ENCODE data around the gene DSN1. TPM values are rescaled to one million over a fixed set of nuclear protein-coding genes. Genes with fewer than 3 reads are reported as not detected.

The DSN1 gene
- total and polyA plus RNA-seq, 9 donors, result 3.3 to 7.0 (median 6.0) TPM

DNA sequence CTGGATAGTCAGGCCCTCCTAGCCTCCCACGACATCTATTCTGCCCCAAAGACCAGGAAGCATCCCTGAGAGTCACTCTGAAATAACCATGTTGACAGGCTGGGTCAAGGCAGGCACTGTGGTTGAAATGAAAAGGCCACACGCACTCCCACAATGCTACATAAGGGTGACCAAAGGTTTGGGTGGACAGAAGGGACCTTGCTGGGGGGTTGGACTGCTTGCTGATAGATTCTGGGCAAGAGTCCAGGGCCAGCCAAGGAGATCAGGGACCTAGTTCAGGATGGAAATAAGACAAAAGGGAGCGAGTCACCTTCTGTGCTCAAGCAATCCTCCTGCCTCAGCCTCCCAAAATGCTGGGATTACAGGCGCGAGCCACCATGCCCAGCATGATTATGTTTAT, 32.5 kb upstream of the DSN1 start:
- 89 to 94% (median 90%) methylated on average over 5 of the region's 5 CpGs for WGBS, 3 donors
- no peak for TF ChIP-seq POLR2A (IDR thresholded peaks at IDR 0.05)
- TF ChIP-seq, protein P1, sequence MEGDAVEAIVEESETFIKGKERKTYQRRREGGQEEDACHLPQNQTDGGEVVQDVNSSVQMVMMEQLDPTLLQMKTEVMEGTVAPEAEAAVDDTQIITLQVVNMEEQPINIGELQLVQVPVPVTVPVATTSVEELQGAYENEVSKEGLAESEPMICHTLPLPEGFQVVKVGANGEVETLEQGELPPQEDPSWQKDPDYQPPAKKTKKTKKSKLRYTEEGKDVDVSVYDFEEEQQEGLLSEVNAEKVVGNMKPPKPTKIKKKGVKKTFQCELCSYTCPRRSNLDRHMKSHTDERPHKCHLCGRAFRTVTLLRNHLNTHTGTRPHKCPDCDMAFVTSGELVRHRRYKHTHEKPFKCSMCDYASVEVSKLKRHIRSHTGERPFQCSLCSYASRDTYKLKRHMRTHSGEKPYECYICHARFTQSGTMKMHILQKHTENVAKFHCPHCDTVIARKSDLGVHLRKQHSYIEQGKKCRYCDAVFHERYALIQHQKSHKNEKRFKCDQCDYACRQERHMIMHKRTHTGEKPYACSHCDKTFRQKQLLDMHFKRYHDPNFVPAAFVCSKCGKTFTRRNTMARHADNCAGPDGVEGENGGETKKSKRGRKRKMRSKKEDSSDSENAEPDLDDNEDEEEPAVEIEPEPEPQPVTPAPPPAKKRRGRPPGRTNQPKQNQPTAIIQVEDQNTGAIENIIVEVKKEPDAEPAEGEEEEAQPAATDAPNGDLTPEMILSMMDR (IDR thresholded peaks at IDR 0.05), result no peak
- no peak for TF ChIP-seq EP300 (IDR thresholded peaks at IDR 0.05)
- no peaks in the 10 kb centered on the region for H3K27me3 ChIP-seq
- no peaks in the 10 kb centered on the region for H3K36me3 ChIP-seq
- no peaks in the 10 kb centered on the region for H3K9me3 ChIP-seq
- no peak overlapping the region for H3K27ac ChIP-seq
- no peak overlapping the region for H3K4me3 ChIP-seq
- intact Hi-C loops (cut with DNase I), result no loop called here
- no peaks in the 10 kb centered on the region for H3K4me1 ChIP-seq (ENCODE audit: insufficient read depth)
- DNase-seq, result no peak

DNA sequence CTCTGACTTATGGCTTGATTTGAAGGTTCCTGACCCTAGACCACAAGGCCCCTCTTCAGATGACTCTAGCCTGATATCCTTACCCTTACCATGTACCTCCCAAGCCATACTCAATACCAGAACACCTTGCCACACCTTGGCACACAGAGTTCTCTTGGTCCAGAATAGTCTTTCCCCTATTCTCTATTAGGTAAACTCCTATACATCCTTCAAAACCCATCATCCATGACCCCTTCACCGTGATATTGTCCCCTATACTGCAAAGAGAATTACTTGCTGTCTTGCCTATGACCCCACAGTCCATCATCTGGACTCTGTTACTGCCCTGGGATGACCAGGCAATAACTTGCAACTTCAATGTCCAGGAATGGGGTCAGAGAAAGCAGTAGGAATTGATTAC, 31.8 kb upstream of the DSN1 start:
- no peak overlapping the region for H3K4me3 ChIP-seq
- no peaks in the 10 kb centered on the region for H3K4me1 ChIP-seq (ENCODE audit: insufficient read depth)
- H3K27me3 ChIP-seq, result no peaks in the 10 kb centered on the region
- intact Hi-C loops (cut with DNase I), result no loop called here
- no peaks in the 10 kb centered on the region for H3K36me3 ChIP-seq
- no peaks in the 10 kb centered on the region for H3K9me3 ChIP-seq
- no peak for DNase-seq
- TF ChIP-seq, protein P1 (IDR thresholded peaks at IDR 0.05), result no peak
- TF ChIP-seq EP300 (IDR thresholded peaks at IDR 0.05) (no peak), POLR2A (IDR thresholded peaks at IDR 0.05) (no peak)
- H3K27ac ChIP-seq, result no peak overlapping the region
- WGBS, 3 donors, result 97 to 100% (median 97%) methylated on average over 1 of the region's 1 CpG

DNA sequence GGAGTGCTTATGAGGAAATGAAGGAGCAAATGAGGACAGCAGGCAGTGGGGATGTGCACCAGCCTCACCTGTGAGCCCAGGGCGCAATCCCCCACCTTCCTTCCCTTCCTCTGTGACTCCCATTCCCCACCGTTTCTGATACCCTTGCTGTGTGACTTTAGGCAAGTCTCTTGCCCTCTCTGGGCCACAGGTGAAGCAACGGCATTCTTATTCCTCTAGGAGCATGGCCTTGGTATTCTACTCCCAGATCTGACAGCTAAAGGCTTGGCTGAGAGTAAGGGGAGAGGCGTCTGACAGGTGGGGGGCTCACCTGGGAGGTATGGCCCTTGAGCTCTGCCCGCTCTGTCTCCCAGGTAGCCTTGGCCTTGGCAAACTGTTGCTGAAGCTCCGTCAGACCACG, 30.9 kb upstream of the DSN1 start:
- Histone ChIP-seq H3K4me3 (no peak overlapping the region), H3K36me3 (no peaks in the 10 kb centered on the region), H3K27me3 (no peaks in the 10 kb centered on the region), H3K27ac (no peak overlapping the region), H3K9me3 (no peaks in the 10 kb centered on the region), H3K4me1 (ENCODE audit: insufficient read depth) (no peaks in the 10 kb centered on the region)
- TF ChIP-seq, protein P1 (IDR thresholded peaks at IDR 0.05), result no peak
- TF ChIP-seq POLR2A (IDR thresholded peaks at IDR 0.05) (no peak), EP300 (IDR thresholded peaks at IDR 0.05) (no peak)
- WGBS, 3 donors, result 81 to 91% (median 88%) methylated on average over 7 of the region's 7 CpGs
- no peak for DNase-seq
- intact Hi-C loops (cut with DNase I), result no loop called here

DNA sequence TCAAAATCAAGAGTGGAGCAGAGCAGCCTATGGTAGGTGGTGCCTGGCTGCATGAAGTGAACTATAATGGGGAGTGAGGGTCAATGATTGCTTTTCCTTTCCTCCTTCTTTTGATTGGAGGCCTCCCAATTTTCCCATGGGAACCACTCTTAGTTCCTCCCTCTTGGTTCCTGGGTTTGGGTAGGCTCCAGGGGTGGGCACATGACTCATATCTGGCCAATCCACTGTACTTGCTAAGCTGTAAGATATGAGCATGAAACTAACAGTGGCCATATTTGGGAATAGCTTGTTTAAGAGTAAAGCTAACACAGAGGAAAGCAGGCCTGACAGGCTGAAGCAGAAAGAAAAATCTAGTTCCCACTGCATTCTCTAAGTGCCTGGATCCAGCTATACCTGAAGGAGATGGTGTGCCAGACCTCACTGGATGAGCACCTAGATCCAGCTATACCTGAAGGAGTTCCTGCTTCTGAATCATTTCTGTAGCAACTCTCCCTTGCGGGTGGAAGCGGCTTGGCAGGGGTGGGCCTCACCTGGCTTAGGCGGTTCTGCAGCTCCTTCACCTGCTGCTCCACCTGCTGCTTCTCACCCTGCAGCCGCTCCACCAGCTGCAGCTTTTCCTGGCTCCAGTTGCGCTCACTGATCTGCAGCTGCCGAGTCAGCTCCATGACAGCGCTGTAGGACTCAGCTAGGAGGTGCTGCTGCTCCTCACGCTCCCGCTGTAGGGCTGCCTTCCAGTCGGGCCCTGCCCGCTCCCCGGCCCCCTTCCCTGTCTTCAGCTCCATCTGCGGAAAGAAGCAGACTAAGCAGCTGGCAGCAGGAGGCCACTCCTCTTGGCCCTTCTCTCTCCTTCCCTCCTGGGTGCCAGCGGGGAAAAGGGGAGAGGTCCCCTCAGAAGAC, 29.0 kb upstream of the DSN1 start:
- no peaks in the 10 kb centered on the region for H3K36me3 ChIP-seq
- no peak for TF ChIP-seq POLR2A (IDR thresholded peaks at IDR 0.05)
- TF ChIP-seq EP300 (IDR thresholded peaks at IDR 0.05), result no peak
- TF ChIP-seq, protein P1 (IDR thresholded peaks at IDR 0.05), result no peak
- 89 to 91% (median 89%) methylated on average over 14 of the region's 14 CpGs for WGBS, 3 donors

More for the DNA sequence above, 29.0 kb upstream of the DSN1 start:
- no peak for DNase-seq
- intact Hi-C loops (cut with DNase I), result no loop called here
- no peaks in the 10 kb centered on the region for H3K27me3 ChIP-seq
- no peak overlapping the region for H3K27ac ChIP-seq
- no peaks in the 10 kb centered on the region for H3K4me1 ChIP-seq (ENCODE audit: insufficient read depth)
- no peaks in the 10 kb centered on the region for H3K9me3 ChIP-seq
- H3K4me3 ChIP-seq, result no peak overlapping the region
